ENCODE data around the gene ZSCAN29. TPM values are rescaled to one million over a fixed set of nuclear protein-coding genes. Genes with fewer than 3 reads are reported as not detected.
"Not testable (repeated sequence)": the region's sequence is repeated elsewhere in the genome, so short reads cannot be mapped to it uniquely, and the experiment has no call there.

The ZSCAN29 gene
- total RNA-seq, 1 donor from 2014 or later = 18.2 TPM

GRCh38 chr15:43403616-43404015 is 32.8 kb upstream of the ZSCAN29 start:
- Histone ChIP-seq H3K9me3 (no peaks in the 10 kb centered on the region), H3K27ac (no peak overlapping the region), H3K27me3 (no peaks in the 10 kb centered on the region), H3K4me1 (no peaks in the 10 kb centered on the region), H3K36me3 (peaks cover 0 to 67% of the 10 kb centered on the region in 2 donors), H3K4me3 (no peak overlapping the region)
- no peak for DNase-seq (ENCODE audit: extremely low spot score in 2 of 2)
- intact Hi-C loops (cut with DNase I) = no loop called here
- no peak for TF ChIP-seq CTCF (IDR thresholded peaks at IDR 0.05)

- Histone ChIP-seq H3K9me3 (no peaks in the 10 kb centered on the region), H3K4me1 (no peaks in the 10 kb centered on the region), H3K27me3 (no peaks in the 10 kb centered on the region), H3K36me3 (peaks cover 0 to 67% of the 10 kb centered on the region in 2 donors), H3K4me3 (no peak overlapping the region), H3K27ac (no peak overlapping the region)
- no peak for TF ChIP-seq POLR2A (IDR thresholded peaks at IDR 0.05)
- TF ChIP-seq CTCF (IDR thresholded peaks at IDR 0.05) = no peak
- TF ChIP-seq POLR2AphosphoS5 (IDR thresholded peaks at IDR 0.05; ENCODE audit: insufficient read depth in 1 of 2, low read depth in 1 of 2) = no peak
- DNase-seq (ENCODE audit: extremely low spot score in 2 of 2) = no peak
- intact Hi-C loops (cut with DNase I) = no loop called here
Measured at GRCh38 chr15:43402255-43402654, 31.4 kb upstream of the ZSCAN29 start.

GRCh38 chr15:43393592-43393991 is 22.7 kb upstream of the ZSCAN29 start:
- intact Hi-C loops (cut with DNase I); H3K9me3 ChIP-seq; H3K27ac ChIP-seq; H3K4me1 ChIP-seq; H3K4me3 ChIP-seq; H3K27me3 ChIP-seq; DNase-seq (ENCODE audit: extremely low spot score in 2 of 2): not testable (repeated sequence)
- H3K36me3 ChIP-seq = peaks cover 0 to 43% of the 10 kb centered on the region in 2 donors

- intact Hi-C loops (cut with DNase I) = no loop called here
- H3K36me3 ChIP-seq = peaks cover 0 to 43% of the 10 kb centered on the region in 2 donors
Measured at GRCh38 chr15:43390723-43391122, 19.9 kb upstream of the ZSCAN29 start.

GRCh38 chr15:43383070-43383469 is 12.2 kb upstream of the ZSCAN29 start:
- intact Hi-C loops (cut with DNase I) = no loop called here
- H3K4me1 ChIP-seq = no peaks in the 10 kb centered on the region
- H3K4me3 ChIP-seq = no peak overlapping the region
- H3K27ac ChIP-seq = no peak overlapping the region
- TF ChIP-seq POLR2A (IDR thresholded peaks at IDR 0.05) (no peak), POLR2AphosphoS5 (IDR thresholded peaks at IDR 0.05; ENCODE audit: insufficient read depth in 1 of 2, low read depth in 1 of 2) (no peak)
- H3K27me3 ChIP-seq = no peaks in the 10 kb centered on the region
- DNase-seq (ENCODE audit: extremely low spot score in 2 of 2) = no peak
- H3K36me3 ChIP-seq = peaks cover 0 to 38% of the 10 kb centered on the region in 2 donors
- H3K9me3 ChIP-seq = no peaks in the 10 kb centered on the region

More at GRCh38 chr15:43390723-43391122, 19.9 kb upstream of the ZSCAN29 start:
- Histone ChIP-seq H3K27me3 (no peaks in the 10 kb centered on the region), H3K9me3 (no peaks in the 10 kb centered on the region), H3K27ac (no peak overlapping the region), H3K4me3 (no peak overlapping the region), H3K4me1 (no peaks in the 10 kb centered on the region)
- DNase-seq (ENCODE audit: extremely low spot score in 2 of 2) = no peak
- TF ChIP-seq POLR2A (IDR thresholded peaks at IDR 0.05) = no peak
- TF ChIP-seq POLR2AphosphoS5 (IDR thresholded peaks at IDR 0.05; ENCODE audit: insufficient read depth in 1 of 2, low read depth in 1 of 2) = no peak
- no peak for TF ChIP-seq CTCF (IDR thresholded peaks at IDR 0.05)

- Histone ChIP-seq H3K27me3 (no peaks in the 10 kb centered on the region), H3K4me1 (no peaks in the 10 kb centered on the region), H3K36me3 (peaks cover 0 to 30% of the 10 kb centered on the region in 2 donors), H3K9me3 (no peaks in the 10 kb centered on the region), H3K4me3 (no peak overlapping the region), H3K27ac (no peak overlapping the region)
- DNase-seq (ENCODE audit: extremely low spot score in 2 of 2) = no peak
- intact Hi-C loops (cut with DNase I) = no loop called here
- TF ChIP-seq CTCF (IDR thresholded peaks at IDR 0.05) = no peak
Measured at GRCh38 chr15:43382310-43382709, 11.5 kb upstream of the ZSCAN29 start.
